Mesangial cell (primary cell): Measurements from ENCODE around the gene C2CD4C. TPM values are rescaled to one million over a fixed set of nuclear protein-coding genes. Genes with fewer than 3 reads are reported as not detected.

Source experiments
- total RNA-seq: library from RNA; depleted of rRNA; stranded (reverse); fragments of >200 nt; gene quantifications from 2 replicates; pipeline ENCODE4 v1.2.3, GENCODE V29; 2015

C2CD4C gene, protein sequence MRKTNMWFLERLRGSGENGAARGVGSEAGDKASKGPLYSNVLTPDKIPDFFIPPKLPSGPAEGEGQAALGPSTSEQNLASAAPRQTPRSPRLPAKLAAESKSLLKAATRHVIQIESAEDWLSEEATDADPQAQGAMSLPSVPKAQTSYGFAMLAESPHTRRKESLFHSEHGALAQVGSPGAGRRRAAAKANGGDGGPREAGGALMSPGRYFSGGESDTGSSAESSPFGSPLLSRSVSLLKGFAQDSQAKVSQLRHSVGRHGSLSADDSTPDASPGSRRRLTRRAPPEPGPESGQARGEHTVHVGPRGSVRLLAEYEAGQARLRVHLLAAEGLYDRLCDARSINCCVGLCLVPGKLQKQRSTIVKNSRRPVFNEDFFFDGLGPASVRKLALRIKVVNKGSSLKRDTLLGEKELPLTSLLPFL
- total RNA-seq = under 0.01 TPM in 1 of 2 replicates, not detected in the other

DNA sequence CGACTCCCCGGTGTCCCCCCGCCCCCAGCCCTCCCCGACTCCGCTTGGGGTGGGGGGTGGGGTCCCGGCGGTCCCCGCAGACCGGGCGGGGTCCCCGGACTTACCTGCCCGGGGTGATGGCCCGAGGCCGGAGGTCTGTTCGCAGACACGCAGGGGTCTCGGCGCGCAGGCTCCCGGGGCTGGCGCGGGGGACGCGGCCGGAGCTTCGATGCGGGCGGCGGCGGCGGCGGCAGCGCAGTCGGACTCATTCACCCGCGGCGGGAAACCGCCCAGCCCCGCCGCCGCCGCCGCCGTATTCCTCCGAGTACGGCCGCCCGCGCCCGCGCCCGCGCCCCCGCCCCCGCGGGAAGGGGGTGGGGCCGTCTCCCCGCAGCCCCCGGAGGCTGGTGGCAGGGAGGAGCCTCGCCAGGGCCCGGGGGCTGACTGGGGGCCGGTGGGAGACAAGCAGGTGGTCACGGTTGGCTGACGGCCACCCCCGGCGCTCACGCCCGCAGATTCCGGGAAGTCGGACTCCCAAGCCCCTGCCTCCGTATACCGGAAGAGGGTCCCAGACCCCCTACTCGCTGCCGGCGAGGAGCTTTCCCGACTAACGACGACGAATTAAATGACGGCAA is at the start of gene C2CD4C:
Gene C2CD4C (minus strand): TSS at position 246 of the 614 bp plus-strand sequence. CDS start 786 bp downstream, outside the sequence.

Other genes starting within 250 kb of the C2CD4C start
- 15.3 and 32.1 TPM in 2 replicates for gene PLPP2, start 117.7 kb downstream of the C2CD4C start, total RNA-seq
- 15.1 and 20.2 TPM in 2 replicates for gene MIER2, start 64.4 kb downstream of the C2CD4C start, total RNA-seq
- 0.16 and 3.4 TPM in 2 replicates for gene SHC2, start 51.9 kb upstream of the C2CD4C start, total RNA-seq
- gene MADCAM1, start 87.3 kb upstream of the C2CD4C start, total RNA-seq = 0.13 and 0.16 TPM in 2 replicates
- gene TPGS1, start 98.3 kb upstream of the C2CD4C start, total RNA-seq = 23.3 and 64.3 TPM in 2 replicates
- gene CDC34, start 122.6 kb upstream of the C2CD4C start, total RNA-seq = 104 and 108 TPM in 2 replicates
- gene GZMM, start 134.9 kb upstream of the C2CD4C start, total RNA-seq = not detected in 2 replicates
- gene BSG, start 163.4 kb upstream of the C2CD4C start, total RNA-seq = 691 and 1,095 TPM in 2 replicates
- 1.1 and 2.8 TPM in 2 replicates for gene HCN2, start 180.7 kb upstream of the C2CD4C start, total RNA-seq
- gene POLRMT, start 224.4 kb upstream of the C2CD4C start, total RNA-seq = 40.4 and 65.2 TPM in 2 replicates
- 0.16 and 0.51 TPM in 2 replicates for gene FGF22, start 230.7 kb upstream of the C2CD4C start, total RNA-seq